CMK (cell line): ENCODE measurements around the gene UCHL3.

Experiments
- DNase-seq: peaks from one replicate; pipeline ENCODE4 v3.0.0-alpha.2; 2010; ENCODE audit warnings: low read depth

The UCHL3 gene

DNA sequence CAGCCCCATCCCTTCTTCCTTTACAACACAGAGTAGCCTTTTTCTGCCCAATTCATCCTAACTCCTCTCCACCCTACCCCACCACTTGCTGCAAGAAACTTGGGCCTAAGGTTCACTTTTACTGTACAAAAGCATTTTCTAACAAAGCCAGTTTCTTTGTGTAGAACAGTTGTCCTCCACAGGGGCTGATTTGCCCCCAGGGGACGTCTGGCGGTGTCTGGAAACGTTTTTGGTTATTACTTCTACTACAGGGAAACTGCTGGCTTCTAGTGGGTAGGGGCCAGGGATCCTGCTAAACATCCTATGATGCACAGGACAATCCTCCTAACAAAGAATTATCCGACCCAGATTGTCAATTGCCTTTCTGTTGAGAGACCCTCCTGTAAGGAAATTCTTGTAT, 79.2 kb downstream of the UCHL3 start:
- DNase-seq, result no peak

GRCh38 chr13:75633285-75633684, 83.7 kb downstream of the UCHL3 start:
- no peak for DNase-seq

- no peak for DNase-seq
These were observed 85.7 kb downstream of the UCHL3 start for GRCh38 chr13:75635101-75635827.

DNA sequence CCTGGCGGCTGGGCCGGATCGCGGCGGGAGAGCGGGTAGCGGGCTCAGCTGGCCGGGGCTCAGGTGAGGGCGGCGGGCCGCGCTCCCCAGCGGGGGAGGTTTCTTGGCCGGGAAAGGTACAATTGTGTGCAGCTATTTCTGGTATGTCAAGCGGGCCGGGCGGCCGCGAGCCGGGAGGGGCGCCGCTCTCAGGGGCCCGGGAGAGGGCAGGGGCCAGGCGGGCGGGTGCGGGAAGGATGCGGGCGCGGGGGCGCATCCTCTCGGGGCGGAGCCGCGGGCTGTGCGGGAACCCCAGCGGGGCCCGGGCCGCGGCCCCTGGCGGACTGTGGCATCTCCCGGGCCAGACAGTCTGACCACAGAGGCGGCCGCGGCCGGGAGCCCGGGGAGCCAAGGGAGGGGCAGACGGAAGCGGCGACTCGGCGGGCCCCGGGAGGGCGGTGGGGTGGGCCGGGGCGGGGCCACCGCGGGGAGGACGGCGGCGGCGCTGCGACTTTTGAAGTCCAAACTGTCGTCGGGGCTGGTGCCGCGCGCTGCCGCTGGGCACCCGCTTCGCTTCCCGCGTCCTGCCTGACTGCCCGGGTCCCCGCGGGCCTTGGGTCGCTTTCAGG, 86.3 kb downstream of the UCHL3 start, which contains the start of gene LMO7:
TSS of gene LMO7 (plus strand) at position 503 of the 608 bp plus-strand sequence. CDS start 328 bp downstream, outside the sequence.
- peak; percentile 66 for DNase-seq

GRCh38 chr13:75636436-75637180, 87.0 kb downstream of the UCHL3 start:
- DNase-seq, result peak; percentile 49

GRCh38 chr13:75637181-75637750, 87.7 kb downstream of the UCHL3 start:
- no peak for DNase-seq

GRCh38 chr13:75639454-75639853, 89.9 kb downstream of the UCHL3 start:
- no peak for DNase-seq

- DNase-seq, result no peak
These were observed 91.4 kb downstream of the UCHL3 start for GRCh38 chr13:75641026-75641425.

GRCh38 chr13:75643182-75643581, 93.6 kb downstream of the UCHL3 start:
- no peak for DNase-seq

GRCh38 chr13:75643693-75644092, 94.1 kb downstream of the UCHL3 start:
- DNase-seq, result no peak

GRCh38 chr13:75645141-75645540, 95.5 kb downstream of the UCHL3 start:
- no peak for DNase-seq

- DNase-seq, result no peak
These were observed 97.7 kb downstream of the UCHL3 start for GRCh38 chr13:75647126-75647784.

DNA sequence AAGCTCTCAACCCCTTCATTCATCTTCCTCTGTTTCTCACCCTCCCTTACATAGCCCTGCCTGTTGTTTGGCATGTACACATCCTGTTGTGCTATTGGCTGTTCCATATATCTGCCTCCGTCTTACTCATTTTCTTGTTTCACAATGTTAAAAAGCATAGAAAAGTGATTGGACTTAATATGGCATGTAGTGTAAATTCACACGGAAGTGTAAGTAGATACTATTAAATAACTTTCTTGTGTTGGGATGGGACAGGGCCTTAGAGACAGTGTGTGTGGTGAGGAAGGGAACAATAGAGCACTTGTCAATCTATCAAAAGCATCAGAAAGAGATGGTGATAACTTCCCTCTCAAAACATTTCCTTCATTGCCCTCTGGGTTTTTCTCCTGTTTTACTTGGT, 98.9 kb downstream of the UCHL3 start:
- no peak for DNase-seq

DNA sequence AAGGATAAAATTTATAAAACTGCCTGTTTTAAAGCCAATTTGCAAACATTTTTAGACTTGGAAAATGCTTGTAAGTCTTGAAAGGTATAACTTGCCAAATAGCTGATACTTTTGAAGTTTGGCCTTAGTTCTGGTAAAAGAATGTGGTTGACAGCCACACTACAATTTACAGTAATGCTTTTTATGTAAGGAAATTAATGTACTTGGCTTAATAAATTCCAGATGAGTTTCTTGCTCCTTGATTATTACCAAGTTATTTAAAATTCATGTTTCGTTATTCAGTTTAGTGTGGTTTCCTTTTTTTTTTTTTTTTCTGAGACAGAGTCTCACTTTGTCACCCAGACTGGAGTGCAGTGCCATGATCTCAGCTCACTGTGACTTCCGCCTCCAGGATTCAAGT, 101.4 kb downstream of the UCHL3 start:
- no peak for DNase-seq

GRCh38 chr13:75652726-75653125, 103.1 kb downstream of the UCHL3 start:
- no peak for DNase-seq
